Stimulated activated CD4-positive, alpha-beta T cell treated with anti-CD3 and anti-CD28 coated beads, Interleukin-2, amount 100 ng/mL, for 4 hours (primary cell): ENCODE results near the gene SKAP1.

Source experiments
- DNase-seq: peaks from one replicate; pipeline ENCODE4 v3.0.0-alpha.2; 2020; ENCODE audit warnings: low read depth

SKAP1 gene

GRCh38 chr17:48241770-48242497 is 188.1 kb downstream of the SKAP1 start:
- DNase-seq: no peak

- no peak for DNase-seq
Observed at GRCh38 chr17:48241131-48241591, 188.9 kb downstream of the SKAP1 start.

DNA sequence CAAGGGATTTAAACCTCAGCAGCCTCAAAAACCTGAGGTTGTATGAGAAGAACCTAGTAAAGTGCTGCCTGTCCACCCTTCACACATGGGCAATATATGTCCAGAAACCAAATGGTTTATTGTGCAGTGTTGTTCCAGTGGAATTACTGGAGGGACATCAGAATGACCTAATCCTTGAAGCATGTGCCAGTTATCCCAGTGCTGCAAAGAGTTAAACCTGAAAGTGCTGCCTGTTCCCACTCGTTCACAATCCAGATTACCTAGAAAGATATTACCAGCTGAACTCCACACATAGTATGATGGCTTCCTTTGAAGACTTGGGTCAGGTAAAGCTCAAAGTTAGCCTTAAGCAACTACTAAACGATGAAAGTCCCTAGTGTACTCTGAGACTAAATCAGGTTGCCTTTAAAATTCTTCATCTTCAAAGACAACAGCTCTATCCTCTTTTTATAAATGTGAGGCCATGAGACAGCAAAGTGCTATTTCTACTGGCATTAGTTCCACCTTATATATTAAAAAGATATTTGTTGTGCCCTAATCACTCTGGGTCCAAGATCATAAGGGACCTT is 189.4 kb downstream of the SKAP1 start:
- no peak for DNase-seq

GRCh38 chr17:48240122-48240521 is 189.9 kb downstream of the SKAP1 start:
- no peak for DNase-seq

GRCh38 chr17:48239603-48239995 is 190.4 kb downstream of the SKAP1 start:
- DNase-seq: no peak

GRCh38 chr17:48238933-48239602 is 190.9 kb downstream of the SKAP1 start:
- DNase-seq: no peak

DNA sequence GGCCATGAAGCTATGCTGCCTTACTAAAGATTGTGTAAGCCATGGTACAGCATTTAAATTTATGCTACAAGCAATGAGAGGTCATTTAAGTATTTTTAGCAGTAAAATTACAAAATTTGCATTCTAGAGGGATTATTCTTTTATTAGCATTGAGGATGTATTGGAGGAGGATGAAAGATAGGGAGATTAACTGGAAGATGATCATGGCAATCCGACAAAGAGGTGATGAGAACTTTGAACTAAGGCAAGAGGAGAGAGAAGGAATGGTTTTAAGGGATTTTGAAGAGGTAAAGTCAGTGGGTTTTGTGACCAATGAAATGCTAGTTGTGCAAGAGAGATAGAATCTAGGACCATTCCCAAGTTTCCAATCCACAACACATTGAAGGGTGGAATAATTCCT is 192.6 kb downstream of the SKAP1 start:
- DNase-seq: no peak

GRCh38 chr17:48236681-48237134 is 193.3 kb downstream of the SKAP1 start:
- no peak for DNase-seq

GRCh38 chr17:48234922-48235321 is 195.1 kb downstream of the SKAP1 start:
- DNase-seq: no peak

DNA sequence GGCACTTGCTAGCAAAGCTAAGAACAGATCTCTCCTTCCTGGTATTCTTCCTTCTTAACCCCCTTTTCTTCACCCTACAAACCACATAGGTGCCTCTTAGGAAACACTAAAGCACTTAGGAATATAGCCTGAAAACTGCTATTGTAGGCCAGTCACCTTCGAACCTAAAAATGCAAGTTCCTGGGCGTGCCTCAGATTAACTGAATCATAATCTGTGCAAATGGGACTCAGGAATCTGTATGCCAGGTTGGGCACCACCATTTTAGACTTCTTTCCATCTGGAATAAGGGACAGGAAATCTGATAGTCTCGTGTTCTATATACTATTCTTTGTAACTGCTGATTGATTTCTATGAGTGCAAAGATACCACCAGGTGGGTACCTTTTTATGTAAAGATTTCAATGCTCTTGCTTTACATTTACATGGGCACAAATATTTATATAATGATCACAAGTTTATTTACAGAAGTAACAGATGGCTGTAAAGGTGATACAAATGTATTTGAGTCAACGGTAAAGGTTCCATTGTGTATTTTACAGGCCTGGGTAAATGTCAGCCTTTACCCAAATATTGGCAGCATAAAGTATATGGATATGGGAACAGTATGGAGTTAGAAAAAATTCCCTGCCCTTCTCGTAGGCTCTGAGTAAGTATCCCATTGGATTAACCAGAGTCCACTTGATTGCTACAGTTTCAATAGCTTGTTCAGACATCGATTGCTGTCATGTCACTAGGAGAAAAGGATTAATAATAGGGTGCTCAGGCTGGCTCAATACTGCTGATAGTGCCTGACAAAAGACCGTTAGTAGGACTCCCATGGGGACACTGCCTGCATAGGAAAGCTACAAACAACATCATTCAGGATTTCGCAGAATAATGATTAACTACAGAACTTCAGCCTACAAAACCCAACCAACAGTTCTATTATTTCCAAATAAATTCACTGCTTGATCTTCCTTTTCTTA is 197.7 kb downstream of the SKAP1 start:
- DNase-seq: no peak

DNA sequence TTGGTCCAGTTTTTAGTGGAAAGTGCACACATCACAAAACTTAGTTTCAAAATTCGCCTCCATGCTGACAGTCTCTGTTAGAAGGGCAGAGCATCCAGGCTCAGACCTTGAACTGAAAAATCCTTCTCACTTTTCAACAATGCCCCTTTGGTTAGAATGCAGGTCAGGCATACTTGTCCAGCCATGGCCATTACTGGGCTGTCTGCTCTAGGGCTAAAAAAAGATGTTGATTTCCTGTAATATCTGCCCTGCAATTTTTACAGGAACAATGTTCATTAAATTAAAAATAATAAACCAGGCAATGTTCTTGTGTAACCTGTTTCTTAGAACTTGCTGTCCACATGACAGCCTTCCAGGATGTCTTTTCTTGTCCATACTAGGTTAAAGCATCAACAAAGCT is 200.1 kb downstream of the SKAP1 start:
- DNase-seq: no peak

- DNase-seq: no peak
Observed at GRCh38 chr17:48228720-48229119, 201.3 kb downstream of the SKAP1 start.

DNA sequence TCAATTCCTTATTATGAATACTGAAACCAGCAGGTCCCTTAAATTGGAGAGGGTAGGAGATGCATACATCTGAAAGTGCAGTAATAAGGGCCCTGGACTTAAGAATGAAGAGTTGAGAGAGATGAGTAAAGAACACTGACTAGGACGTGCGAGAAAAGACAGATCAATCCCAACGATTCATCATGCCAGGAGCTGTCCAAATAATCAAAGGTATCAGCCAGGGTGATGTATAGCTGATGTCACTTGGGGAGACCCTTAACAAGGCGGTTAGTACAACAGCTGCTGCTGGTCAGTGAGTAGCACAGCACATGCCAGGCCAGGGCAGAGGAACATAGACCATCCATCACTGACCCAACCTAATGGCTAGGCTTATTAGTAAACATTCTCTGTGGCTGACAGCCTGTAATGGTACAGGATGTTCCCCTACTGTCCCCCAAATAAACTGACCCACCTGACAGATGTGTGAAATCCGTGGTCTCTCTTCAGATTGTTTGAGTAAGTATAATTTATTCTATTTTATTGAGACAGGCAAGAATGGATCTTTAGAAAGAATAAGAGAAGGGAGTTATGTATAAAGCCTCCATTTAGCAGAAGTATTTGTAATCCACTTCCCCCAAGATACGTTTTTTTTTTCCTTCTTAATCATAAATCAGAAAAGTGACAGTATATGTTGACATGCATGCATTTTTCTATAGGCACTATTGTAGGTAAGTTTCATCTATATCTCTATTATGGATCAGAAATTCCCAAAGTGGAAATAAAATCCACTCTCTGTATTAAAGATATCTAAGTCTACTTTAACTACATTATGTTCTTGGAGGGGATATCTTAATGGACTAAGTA is 204.1 kb downstream of the SKAP1 start:
- no peak for DNase-seq

DNA sequence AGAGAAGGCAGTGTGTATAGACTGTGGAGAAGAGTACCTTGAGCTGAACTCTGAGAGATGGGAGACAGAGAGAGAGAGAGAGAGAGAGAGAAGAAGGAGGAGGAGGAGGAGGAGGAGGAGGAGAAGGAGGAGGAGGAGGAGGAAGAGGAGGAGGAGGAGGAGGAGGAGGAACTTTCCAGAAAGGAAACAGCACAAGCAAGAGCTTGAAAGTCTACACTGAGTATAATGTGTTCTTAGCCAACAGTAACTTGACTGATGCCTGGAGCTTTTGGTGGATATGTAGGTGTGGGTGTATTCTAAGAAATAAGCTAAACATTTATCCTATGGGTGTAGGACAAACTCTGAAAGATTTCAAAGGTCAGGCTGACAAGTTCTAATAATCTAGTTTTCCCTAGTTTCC is 206.1 kb downstream of the SKAP1 start:
- DNase-seq: no peak

GRCh38 chr17:48219617-48220016 is 210.4 kb downstream of the SKAP1 start:
- DNase-seq: no peak

DNA sequence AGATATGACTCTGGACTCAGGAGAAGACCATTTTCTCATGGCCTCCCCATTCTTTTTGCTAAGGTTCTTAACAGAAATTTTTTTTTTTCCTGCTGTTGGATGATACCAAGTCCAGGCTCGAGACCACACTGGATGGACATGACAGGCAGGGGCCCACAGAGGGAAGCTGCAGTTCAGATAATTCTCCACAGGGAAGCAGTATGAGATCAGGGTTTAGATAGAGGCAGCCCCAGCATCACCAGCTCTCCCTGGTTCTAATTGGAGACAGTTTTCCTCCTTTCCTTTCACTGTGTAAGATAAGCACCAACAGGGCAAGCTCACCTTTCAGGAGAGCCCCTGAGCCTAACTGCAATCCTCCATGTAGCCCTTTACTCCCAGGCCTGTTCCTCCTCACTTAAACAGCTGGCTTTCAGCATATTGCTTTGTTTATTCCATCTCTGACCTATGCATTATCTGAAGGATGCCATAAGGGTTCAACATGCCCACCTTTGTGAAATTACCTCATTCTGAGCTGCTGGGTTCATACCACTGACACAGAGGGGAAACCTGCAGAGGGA is 214.4 kb downstream of the SKAP1 start:
- DNase-seq: no peak

- no peak for DNase-seq
Observed at GRCh38 chr17:48213797-48214196, 216.2 kb downstream of the SKAP1 start.

- DNase-seq: no peak
Observed at GRCh38 chr17:48211787-48212186, 218.2 kb downstream of the SKAP1 start.

- DNase-seq: no peak
Observed at GRCh38 chr17:48211011-48211410, 219.0 kb downstream of the SKAP1 start.

- no peak for DNase-seq
Observed at GRCh38 chr17:48209973-48210372, 220.0 kb downstream of the SKAP1 start.
